VCaP (cell line): ENCODE data around the gene ZNF213.

Source experiments
- H3K27ac ChIP-seq: fragments of 450-650 bp; 2 replicates; pipeline ENCODE4 v1.5.1; 2017
- CTCF ChIP-seq: fragments of 450-650 bp; conservative IDR thresholded peaks from 2 replicates; pipeline ENCODE4 v1.5.1; 2017; ENCODE audit warnings: mild to moderate bottlenecking, moderate library complexity

ZNF213 gene

GRCh38 chr16:3098459-3099394, 36.1 kb upstream of the ZNF213 start, which contains the start of gene ZSCAN10:
TSS of gene ZSCAN10 (minus strand) at chr16:3099294. CDS start at chr16:3092937, 6,357 bp downstream.
- no peak for TF ChIP-seq CTCF
- no peak within 1 kb of the TSS for H3K27ac ChIP-seq

GRCh38 chr16:3099395-3099731, 35.5 kb upstream of the ZNF213 start:
- no peak overlapping the region for H3K27ac ChIP-seq
- TF ChIP-seq CTCF = no peak

- TF ChIP-seq CTCF = no peak
- no peak overlapping the region for H3K27ac ChIP-seq
Measured at GRCh38 chr16:3099732-3100499, 34.9 kb upstream of the ZNF213 start.

- TF ChIP-seq CTCF = peak; percentile 41
- no peak overlapping the region for H3K27ac ChIP-seq
Measured at GRCh38 chr16:3101018-3101840, 33.6 kb upstream of the ZNF213 start.

- no peak overlapping the region for H3K27ac ChIP-seq
- TF ChIP-seq CTCF = no peak
Measured at GRCh38 chr16:3101841-3102470, 32.9 kb upstream of the ZNF213 start.

GRCh38 chr16:3106205-3106928, 28.5 kb upstream of the ZNF213 start:
- H3K27ac ChIP-seq = peak overlapping the region; percentile 77

More at GRCh38 chr16:3106205-3106928, 28.5 kb upstream of the ZNF213 start:
- TF ChIP-seq CTCF = no peak
